GM12878 (cell line): ENCODE data around the gene TBRG4. TPM values are rescaled to one million over a fixed set of nuclear protein-coding genes. Genes with fewer than 3 reads are reported as not detected.

Experiments
- ATAC-seq: fragments of 200-7000 bp; cut with Tn5 transposase; 3 replicates; pipeline ENCODE4 v1.9.1; 2020; ENCODE audit warnings: mild to moderate bottlenecking, moderate library complexity
- BruUV-seq: library from RNA; stranded (reverse); fragments of 400-500 nt; replicated peaks from 2 replicates; lab custom pipeline; 2021; lab: Mats Ljungman, UMichigan
- CTCF ChIA-PET: fragments of 300-600 bp; sonication (Branson Sonifier 250); formaldehyde crosslinking; extraction: SDS; loops from one replicate; lab custom pipeline; 2021; ENCODE audit warnings: inconsistent platforms; lab: Yijun Ruan, JAX
- POLR2A ChIA-PET: fragments of 350-600 bp; formaldehyde crosslinking; extraction: SDS; loops from one replicate; lab custom pipeline; 2021; ENCODE audit warnings: inconsistent platforms; lab: Charles Lee
- RAD21 ChIA-PET: fragments of 300-600 bp; sonication (Branson Sonifier 250); formaldehyde crosslinking; loops from one replicate; lab custom pipeline; 2023; ENCODE audit warnings: antibody characterized with exemption; ENCODE audit not compliant: unreplicated experiment; lab: Charles Lee
- SMC1A ChIA-PET: fragments of 300-600 bp; sonication (Branson Sonifier 250); formaldehyde crosslinking; loops from one replicate; lab custom pipeline; 2023; ENCODE audit not compliant: unreplicated experiment, uncharacterized antibody; lab: Charles Lee
- DNase-seq: peaks from one replicate; pipeline ENCODE4 v3.0.0-alpha.2; 2011; ENCODE audit warnings: low read depth, low spot score
- FAIRE-seq: peaks from 3 replicates; lab custom pipeline; 2011; peaks lifted over from hg19 to GRCh38; lab: Jason Lieb, UNC
- H2AFZ ChIP-seq: 2 replicates; pipeline ENCODE4 v1.6.0; 2011; ENCODE audit warnings: low read depth, low read length, control low read depth; ENCODE audit not compliant: control insufficient read depth
- H3K27ac ChIP-seq: 2 replicates; pipeline ENCODE4 v1.5.1; 2011; ENCODE audit warnings: control low read depth; ENCODE audit not compliant: control insufficient read depth, insufficient read depth
- H3K27me3 ChIP-seq, 2 experiments: replicated peaks in 1 of 2; 2 replicates each; pipeline versions ENCODE4 v1.6.0 to v1.6.1; 2011; ENCODE audit warnings: low read length in 1 of 2; ENCODE audit not compliant: control insufficient read depth in 2 of 2, insufficient read depth in 2 of 2
- H3K36me3 ChIP-seq, 2 experiments: 2 replicates each; pipeline ENCODE4 v1.5.1; 2011; ENCODE audit warnings: low read length in 1 of 2; ENCODE audit not compliant: control insufficient read depth in 2 of 2, insufficient read depth in 2 of 2
- H3K4me1 ChIP-seq: 2 replicates; pipeline ENCODE4 v1.6.1; 2011; ENCODE audit warnings: mild to moderate bottlenecking, low read length, moderate library complexity, mixed read lengths; ENCODE audit not compliant: control insufficient read depth, insufficient read depth
- H3K4me2 ChIP-seq: 2 replicates; pipeline ENCODE4 v1.6.0; 2011; ENCODE audit warnings: control low read depth; ENCODE audit not compliant: control insufficient read depth, insufficient read depth
- H3K4me3 ChIP-seq: fragments of 200-600 bp; sonication (generic); 2 replicates; pipeline ENCODE4 v1.5.1; 2016
- H3K79me2 ChIP-seq: 2 replicates; pipeline ENCODE4 v1.6.0; 2011; ENCODE audit warnings: low read length; ENCODE audit not compliant: control insufficient read depth, insufficient read depth
- H3K9ac ChIP-seq: 2 replicates; pipeline ENCODE4 v1.8.0; 2011; ENCODE audit warnings: low read length, control low read depth, mixed read lengths; ENCODE audit not compliant: control insufficient read depth, insufficient read depth
- H3K9me3 ChIP-seq: replicated peaks from 3 replicates; pipeline ENCODE4 v1.5.1; 2011; ENCODE audit warnings: mild to moderate bottlenecking, low read length; ENCODE audit not compliant: control insufficient read depth, insufficient read depth
- H4K20me1 ChIP-seq: 2 replicates; pipeline ENCODE4 v1.6.0; 2011; ENCODE audit not compliant: control insufficient read depth, insufficient read depth
- DPF2 ChIP-seq: fragments of 450-650 bp; IDR thresholded peaks from 2 replicates; pipeline ENCODE4 v1.6.1; 2017; ENCODE audit warnings: mild to moderate bottlenecking
- ESRRA ChIP-seq: IDR thresholded peaks from 2 replicates; pipeline ENCODE4 v1.6.1; 2012; ENCODE audit warnings: mild to moderate bottlenecking, low read length, improper control_type of control experiment
- GABPA ChIP-seq: IDR thresholded peaks from 2 replicates; pipeline ENCODE4 v1.6.1; 2014; ENCODE audit warnings: antibody characterized with exemption, low read depth, mild to moderate bottlenecking, inconsistent platforms
- IKZF1 ChIP-seq: fragments of 450-650 bp; conservative IDR thresholded peaks from 2 replicates; pipeline ENCODE4 v1.6.1; 2017; ENCODE audit warnings: antibody characterized with exemption, mild to moderate bottlenecking
- KDM1A ChIP-seq: fragments of 200-600 bp; sonication (generic); IDR thresholded peaks from 2 replicates; pipeline ENCODE4 v1.6.1; 2016; ENCODE audit warnings: borderline replicate concordance
- NFYB ChIP-seq: IDR thresholded peaks from 2 replicates; pipeline ENCODE4 v1.6.1; 2011; ENCODE audit warnings: low read depth, mild to moderate bottlenecking, low read length, improper control_type of control experiment, moderate library complexity; ENCODE audit not compliant: insufficient read depth
- RB1 ChIP-seq: fragments of 450-650 bp; formaldehyde crosslinking; IDR thresholded peaks from 2 replicates; pipeline ENCODE4 v1.6.1; 2017; ENCODE audit warnings: mild to moderate bottlenecking, borderline replicate concordance
- TAF1 ChIP-seq: IDR thresholded peaks from 2 replicates; pipeline ENCODE4 v1.6.1; 2011; ENCODE audit warnings: mild to moderate bottlenecking, low read depth, low read length, borderline replicate concordance
- WGBS: methylation state at CpG from one replicate; pipeline ENCODE4 v1.1.6; 2016; ENCODE audit warnings: low lambda C conversion rate; ENCODE audit not compliant: insufficient replicate concordance, insufficient coverage; ENCODE audit errors: missing lambda C conversion rate; 5-methylcytosine and 5-hydroxymethylcytosine counted together
- in situ Hi-C: fragments of 300-500 bp; cut with MboI; formaldehyde crosslinking; loops from 9 replicates; pipeline ENCODE4 v1.14.3; 2018; ENCODE audit warnings: mixed read lengths
- intact Hi-C: fragments of 100-400 bp; cut with micrococcal nuclease; formaldehyde crosslinking; loops from one replicate; pipeline ENCODE4 v1.14.2; 2022; ENCODE audit not compliant: unreplicated experiment
- polyA plus RNA-seq, 11 experiments: library from polyadenylated mRNA; depleted of rRNA in 4 of 11; unstranded in 6 of 11; stranded (reverse) in 5 of 11; fragments of >200 nt; fragmentation: Nextera tagmentation in 4 of 11; fragmentation: Illumina TruSeq in 1 of 11; extraction: Ambion mirVana in 4 of 11; extraction: Trizol in 1 of 11; gene quantifications; 1 replicate in 1 of 11; 2 replicates in 10 of 11; pipeline versions ENCODE4 v1.2.1 to v1.2.3, GENCODE V29; 2011 to 2016; ENCODE audit warnings: inconsistent platforms in 2 of 11, missing spikeins in 2 of 11, low read depth in 1 of 11
- total RNA-seq, 4 experiments: library from RNA; depleted of rRNA in 3 of 4; stranded (reverse); fragments of >200 nt in 3 of 4; fragmentation: Illumina TruSeq in 1 of 4; extraction: Trizol in 1 of 4; gene quantifications; 2 replicates each; pipeline versions ENCODE4 v1.2.1 to v1.2.3, GENCODE V29; 2013 to 2021
- TF ChIP-seq, protein P1 (sequence below): fragments of 450-650 bp; formaldehyde crosslinking; IDR thresholded peaks from 2 replicates; pipeline ENCODE4 v1.4.0; 2022; ENCODE audit warnings: mild to moderate bottlenecking, moderate library complexity
- TF ChIP-seq, protein P2 (sequence below): fragments of 150-350 bp; IDR thresholded peaks from 2 replicates; pipeline ENCODE4 v1.6.1; 2014; ENCODE audit warnings: mild to moderate bottlenecking, low read depth, low read length
- TF ChIP-seq, protein P3 (sequence below): fragments of 450-650 bp; IDR thresholded peaks from 2 replicates; pipeline ENCODE4 v1.6.1; 2017; ENCODE audit warnings: mild to moderate bottlenecking, moderate library complexity
- TF ChIP-seq, protein P4 (sequence below): IDR thresholded peaks from 2 replicates; pipeline ENCODE4 v1.6.1; 2011; ENCODE audit warnings: mild to moderate bottlenecking, low read depth, low read length, moderate library complexity; ENCODE audit not compliant: insufficient replicate concordance
- TF ChIP-seq, protein P5 (sequence below): IDR thresholded peaks from 2 replicates; pipeline ENCODE4 v1.6.1; 2012; ENCODE audit warnings: low read depth, low read length, improper control_type of control experiment

Gene TBRG4
- total and polyA plus RNA-seq, 10 of the 15 experiments (the other 5 are each of a cell fraction or from before 2014, with no cell fraction given): 8.4 to 130 (median 118) TPM

DNA sequence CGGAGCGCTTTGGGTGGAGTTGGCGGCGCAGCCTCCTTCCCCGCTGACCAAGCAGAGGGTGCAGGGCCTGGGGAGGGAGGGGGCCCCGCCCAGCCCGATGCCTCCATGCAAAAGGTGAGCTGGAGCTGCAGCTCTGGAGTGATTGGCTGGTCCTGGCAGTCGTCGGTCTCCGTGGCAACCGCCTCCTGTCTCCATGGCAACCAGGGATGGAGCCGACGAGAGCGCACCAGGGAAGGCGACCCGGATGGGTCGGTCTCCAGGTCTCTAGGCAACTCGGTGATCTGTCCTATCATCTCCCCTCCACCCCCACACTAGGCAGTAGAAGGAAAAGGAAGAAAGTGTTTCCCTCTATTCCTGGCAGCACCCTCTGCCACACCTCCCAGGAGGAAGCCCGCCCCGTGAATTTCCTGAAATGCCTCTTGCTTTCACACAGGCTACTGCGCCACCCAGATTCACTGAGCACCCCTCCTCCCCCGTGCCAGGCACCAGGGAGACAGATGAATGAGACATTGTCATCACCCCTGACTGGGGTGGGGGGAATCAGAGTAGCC lies 22.1 kb downstream of the TBRG4 start:
- WGBS: 9% methylated on average over 22 of the region's 22 CpGs
- TF ChIP-seq, protein P1, sequence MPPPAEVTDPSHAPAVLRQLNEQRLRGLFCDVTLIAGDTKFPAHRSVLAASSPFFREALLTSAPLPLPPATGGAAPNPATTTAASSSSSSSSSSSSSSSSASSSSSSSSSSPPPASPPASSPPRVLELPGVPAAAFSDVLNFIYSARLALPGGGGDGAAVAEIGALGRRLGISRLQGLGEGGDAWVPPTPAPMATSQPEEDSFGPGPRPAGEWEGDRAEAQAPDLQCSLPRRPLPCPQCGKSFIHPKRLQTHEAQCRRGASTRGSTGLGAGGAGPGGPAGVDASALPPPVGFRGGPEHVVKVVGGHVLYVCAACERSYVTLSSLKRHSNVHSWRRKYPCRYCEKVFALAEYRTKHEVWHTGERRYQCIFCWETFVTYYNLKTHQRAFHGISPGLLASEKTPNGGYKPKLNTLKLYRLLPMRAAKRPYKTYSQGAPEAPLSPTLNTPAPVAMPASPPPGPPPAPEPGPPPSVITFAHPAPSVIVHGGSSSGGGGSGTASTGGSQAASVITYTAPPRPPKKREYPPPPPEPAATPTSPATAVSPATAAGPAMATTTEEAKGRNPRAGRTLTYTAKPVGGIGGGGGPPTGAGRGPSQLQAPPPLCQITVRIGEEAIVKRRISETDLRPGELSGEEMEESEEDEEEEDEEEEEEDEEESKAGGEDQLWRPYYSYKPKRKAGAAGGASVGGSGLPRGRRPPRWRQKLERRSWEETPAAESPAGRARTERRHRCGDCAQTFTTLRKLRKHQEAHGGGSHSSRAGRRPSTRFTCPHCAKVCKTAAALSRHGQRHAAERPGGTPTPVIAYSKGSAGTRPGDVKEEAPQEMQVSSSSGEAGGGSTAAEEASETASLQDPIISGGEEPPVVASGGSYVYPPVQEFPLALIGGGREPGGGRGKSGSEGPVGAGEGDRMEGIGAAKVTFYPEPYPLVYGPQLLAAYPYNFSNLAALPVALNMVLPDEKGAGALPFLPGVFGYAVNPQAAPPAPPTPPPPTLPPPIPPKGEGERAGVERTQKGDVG (CRISPR knock-in tag): no peak
- TF ChIP-seq KDM1A (peak; percentile 98), IKZF1 (no peak), DPF2 (no peak), RB1 (no peak), NFYB (0 out of 2 replicates have a peak, but pooled peaks have one; percentile 12), TAF1 (no peak), GABPA (no peak), ESRRA (no peak)
- TF ChIP-seq, protein P2, sequence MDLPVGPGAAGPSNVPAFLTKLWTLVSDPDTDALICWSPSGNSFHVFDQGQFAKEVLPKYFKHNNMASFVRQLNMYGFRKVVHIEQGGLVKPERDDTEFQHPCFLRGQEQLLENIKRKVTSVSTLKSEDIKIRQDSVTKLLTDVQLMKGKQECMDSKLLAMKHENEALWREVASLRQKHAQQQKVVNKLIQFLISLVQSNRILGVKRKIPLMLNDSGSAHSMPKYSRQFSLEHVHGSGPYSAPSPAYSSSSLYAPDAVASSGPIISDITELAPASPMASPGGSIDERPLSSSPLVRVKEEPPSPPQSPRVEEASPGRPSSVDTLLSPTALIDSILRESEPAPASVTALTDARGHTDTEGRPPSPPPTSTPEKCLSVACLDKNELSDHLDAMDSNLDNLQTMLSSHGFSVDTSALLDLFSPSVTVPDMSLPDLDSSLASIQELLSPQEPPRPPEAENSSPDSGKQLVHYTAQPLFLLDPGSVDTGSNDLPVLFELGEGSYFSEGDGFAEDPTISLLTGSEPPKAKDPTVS: no peak
- TF ChIP-seq, protein P3, sequence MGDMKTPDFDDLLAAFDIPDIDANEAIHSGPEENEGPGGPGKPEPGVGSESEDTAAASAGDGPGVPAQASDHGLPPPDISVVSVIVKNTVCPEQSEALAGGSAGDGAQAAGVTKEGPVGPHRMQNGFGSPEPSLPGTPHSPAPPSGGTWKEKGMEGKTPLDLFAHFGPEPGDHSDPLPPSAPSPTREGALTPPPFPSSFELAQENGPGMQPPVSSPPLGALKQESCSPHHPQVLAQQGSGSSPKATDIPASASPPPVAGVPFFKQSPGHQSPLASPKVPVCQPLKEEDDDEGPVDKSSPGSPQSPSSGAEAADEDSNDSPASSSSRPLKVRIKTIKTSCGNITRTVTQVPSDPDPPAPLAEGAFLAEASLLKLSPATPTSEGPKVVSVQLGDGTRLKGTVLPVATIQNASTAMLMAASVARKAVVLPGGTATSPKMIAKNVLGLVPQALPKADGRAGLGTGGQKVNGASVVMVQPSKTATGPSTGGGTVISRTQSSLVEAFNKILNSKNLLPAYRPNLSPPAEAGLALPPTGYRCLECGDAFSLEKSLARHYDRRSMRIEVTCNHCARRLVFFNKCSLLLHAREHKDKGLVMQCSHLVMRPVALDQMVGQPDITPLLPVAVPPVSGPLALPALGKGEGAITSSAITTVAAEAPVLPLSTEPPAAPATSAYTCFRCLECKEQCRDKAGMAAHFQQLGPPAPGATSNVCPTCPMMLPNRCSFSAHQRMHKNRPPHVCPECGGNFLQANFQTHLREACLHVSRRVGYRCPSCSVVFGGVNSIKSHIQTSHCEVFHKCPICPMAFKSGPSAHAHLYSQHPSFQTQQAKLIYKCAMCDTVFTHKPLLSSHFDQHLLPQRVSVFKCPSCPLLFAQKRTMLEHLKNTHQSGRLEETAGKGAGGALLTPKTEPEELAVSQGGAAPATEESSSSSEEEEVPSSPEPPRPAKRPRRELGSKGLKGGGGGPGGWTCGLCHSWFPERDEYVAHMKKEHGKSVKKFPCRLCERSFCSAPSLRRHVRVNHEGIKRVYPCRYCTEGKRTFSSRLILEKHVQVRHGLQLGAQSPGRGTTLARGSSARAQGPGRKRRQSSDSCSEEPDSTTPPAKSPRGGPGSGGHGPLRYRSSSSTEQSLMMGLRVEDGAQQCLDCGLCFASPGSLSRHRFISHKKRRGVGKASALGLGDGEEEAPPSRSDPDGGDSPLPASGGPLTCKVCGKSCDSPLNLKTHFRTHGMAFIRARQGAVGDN: no peak
- TF ChIP-seq, protein P4, sequence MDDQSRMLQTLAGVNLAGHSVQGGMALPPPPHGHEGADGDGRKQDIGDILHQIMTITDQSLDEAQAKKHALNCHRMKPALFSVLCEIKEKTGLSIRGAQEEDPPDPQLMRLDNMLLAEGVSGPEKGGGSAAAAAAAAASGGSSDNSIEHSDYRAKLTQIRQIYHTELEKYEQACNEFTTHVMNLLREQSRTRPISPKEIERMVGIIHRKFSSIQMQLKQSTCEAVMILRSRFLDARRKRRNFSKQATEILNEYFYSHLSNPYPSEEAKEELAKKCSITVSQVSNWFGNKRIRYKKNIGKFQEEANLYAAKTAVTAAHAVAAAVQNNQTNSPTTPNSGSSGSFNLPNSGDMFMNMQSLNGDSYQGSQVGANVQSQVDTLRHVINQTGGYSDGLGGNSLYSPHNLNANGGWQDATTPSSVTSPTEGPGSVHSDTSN: no peak
- TF ChIP-seq, protein P5, sequence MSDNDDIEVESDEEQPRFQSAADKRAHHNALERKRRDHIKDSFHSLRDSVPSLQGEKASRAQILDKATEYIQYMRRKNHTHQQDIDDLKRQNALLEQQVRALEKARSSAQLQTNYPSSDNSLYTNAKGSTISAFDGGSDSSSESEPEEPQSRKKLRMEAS: no peak

More for the DNA sequence above, 22.1 kb downstream of the TBRG4 start:
- intact Hi-C loops: no loop called here
- no TSS peak for BruUV-seq
- ChIA-PET POLR2A (no interaction called here), RAD21 (no interaction called here), CTCF (interaction anchor here (1.0 kb wide), 2 partner anchors 116 to 117 kb away, joined by 3 read pairs; no protein-coding TSS in a partner anchor), SMC1A (no interaction called here)
- Histone ChIP-seq H3K27me3 (peaks cover 2% of the 10 kb centered on the region in 2 experiments; a peak in 3 of 4 replicates), H3K4me2 (peak overlapping the region; percentile 30; the same call in 1 of the 2 replicates), H3K9me3 (no peaks in the 10 kb centered on the region), H3K4me1 (no peaks in the 10 kb centered on the region), H3K36me3 (no peaks in the 10 kb centered on the region), H3K27ac (no peak overlapping the region), H3K9ac (no peak overlapping the region), H2AFZ (no peak overlapping the region), H4K20me1 (no peaks in the 10 kb centered on the region), H3K4me3 (no peak overlapping the region; the same call in 1 of the 2 replicates), H3K79me2 (no peaks in the 10 kb centered on the region)
- no peak for DNase-seq
- FAIRE-seq: no peak
- ATAC-seq: peak; percentile 63
- in situ Hi-C loops: no loop called here
